Smooth muscle cell (in vitro differentiated cells): ENCODE results near the gene ITPR2. TPM values are rescaled to one million over a fixed set of nuclear protein-coding genes. Genes with fewer than 3 reads are reported as not detected.

Source experiments
- DNase-seq: peaks from one replicate; lab custom pipeline; 2025; ENCODE audit not compliant: unreplicated experiment; lab: John Stamatoyannopoulos, UW
- H2AFZ ChIP-seq: fragments of 200-600 bp; sonication (generic); 2 replicates; pipeline ENCODE4 v1.6.0; 2016; ENCODE audit warnings: antibody characterized with exemption, low read depth, mild to moderate bottlenecking
- H3F3A ChIP-seq: fragments of 200-600 bp; sonication (generic); 2 replicates; pipeline ENCODE4 v1.6.0; 2017; ENCODE audit warnings: antibody characterized with exemption, low read depth
- H3K27ac ChIP-seq: fragments of 200-600 bp; sonication (generic); 2 replicates; pipeline ENCODE4 v1.5.1; 2016; ENCODE audit warnings: low read depth, mild to moderate bottlenecking
- H3K27me3 ChIP-seq: fragments of 200-600 bp; sonication (generic); 2 replicates; pipeline ENCODE4 v1.6.1; 2016; ENCODE audit warnings: low read depth, mild to moderate bottlenecking
- H3K36me3 ChIP-seq: fragments of 200-600 bp; sonication (generic); 2 replicates; pipeline ENCODE4 v1.5.1; 2016; ENCODE audit warnings: low read depth
- H3K4me1 ChIP-seq: fragments of 200-600 bp; sonication (generic); 2 replicates; pipeline ENCODE4 v1.5.1; 2016; ENCODE audit warnings: low read depth
- H3K4me2 ChIP-seq: fragments of 200-600 bp; sonication (generic); 2 replicates; pipeline ENCODE4 v1.6.0; 2016; ENCODE audit warnings: mild to moderate bottlenecking
- H3K4me3 ChIP-seq: fragments of 200-600 bp; sonication (generic); 2 replicates; pipeline ENCODE4 v1.5.1; 2016; ENCODE audit warnings: mild to moderate bottlenecking
- H3K79me2 ChIP-seq: fragments of 200-600 bp; sonication (generic); 2 replicates; pipeline ENCODE4 v1.6.0; 2016; ENCODE audit warnings: low read depth, mild to moderate bottlenecking
- H3K9ac ChIP-seq: fragments of 200-600 bp; sonication (generic); 2 replicates; pipeline ENCODE4 v1.6.0; 2016; ENCODE audit warnings: low read depth
- H3K9me3 ChIP-seq: fragments of 200-600 bp; sonication (generic); replicated peaks from 2 replicates; pipeline ENCODE4 v1.5.1; 2016; ENCODE audit warnings: low read depth
- H4K20me1 ChIP-seq: fragments of 200-600 bp; sonication (generic); 2 replicates; pipeline ENCODE4 v1.6.0; 2016; ENCODE audit warnings: low read depth
- WGBS: methylation state at CpG from one replicate; pipeline ENCODE4 v1.1.7; 2016; ENCODE audit warnings: low lambda C conversion rate; 5-methylcytosine and 5-hydroxymethylcytosine counted together
- polyA plus RNA-seq: library from polyadenylated mRNA; unstranded; fragments of >200 nt; fragmentation: Nextera tagmentation; extraction: Ambion mirVana; gene quantifications from 2 replicates; pipeline ENCODE4 v1.2.1, GENCODE V29; 2016
- total RNA-seq: library from RNA; depleted of rRNA; stranded (reverse); fragments of >200 nt; gene quantifications from 2 replicates; pipeline ENCODE4 v1.2.3, GENCODE V29; 2014
- TF ChIP-seq, protein P1 (sequence below): fragments of 200-600 bp; sonication (generic); IDR thresholded peaks from 2 replicates; pipeline ENCODE4 v1.5.1; 2017; ENCODE audit warnings: borderline replicate concordance, mild to moderate bottlenecking, antibody characterized with exemption; ENCODE audit not compliant: insufficient read depth, poor library complexity, severe bottlenecking

ITPR2 gene
- total and polyA plus RNA-seq, 2 experiments from 2014 or later = 6.8 to 17.4 TPM

DNA sequence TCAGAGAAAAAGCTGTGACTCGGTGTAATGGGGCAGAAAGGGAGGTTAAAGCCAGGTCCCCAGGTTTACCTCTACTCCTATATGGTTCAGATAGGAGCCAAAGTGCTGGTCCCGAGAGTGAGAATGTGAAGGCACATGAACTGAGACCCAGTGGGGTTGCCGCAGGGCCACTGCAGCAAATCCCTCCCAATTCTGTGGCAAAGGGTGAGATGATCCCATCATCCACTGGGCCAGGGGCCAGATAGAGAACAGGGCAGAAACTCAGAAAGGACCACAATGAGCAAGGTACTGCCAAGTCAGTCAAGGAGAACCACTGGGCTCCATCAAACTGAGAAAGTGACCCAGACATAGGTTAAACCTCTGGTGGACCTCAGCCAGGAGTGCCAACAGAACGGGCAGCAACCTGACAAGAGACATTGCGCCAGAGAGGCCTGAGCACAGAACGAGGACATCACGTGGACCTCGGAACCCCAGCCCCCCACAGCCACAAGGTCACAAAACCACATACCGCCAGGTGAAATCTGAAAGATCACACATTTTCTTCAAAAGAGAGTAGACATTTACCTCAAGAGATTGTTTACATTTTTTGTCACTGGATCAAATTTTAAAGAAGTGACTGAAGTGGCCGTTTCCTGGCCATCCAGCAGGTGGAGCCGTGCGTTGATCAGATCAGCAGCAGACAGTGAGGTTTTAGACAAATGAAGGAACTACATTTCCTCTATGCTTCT lies 20.5 kb upstream of the ITPR2 start:
- no peak overlapping the region for H3K4me3 ChIP-seq
- no peak overlapping the region for H3K4me2 ChIP-seq
- no peaks in the 10 kb centered on the region for H3F3A ChIP-seq
- H3K9ac ChIP-seq = no peak overlapping the region
- 54% methylated on average over 12 of the region's 12 CpGs for WGBS
- no peaks in the 10 kb centered on the region for H4K20me1 ChIP-seq
- H3K4me1 ChIP-seq = no peaks in the 10 kb centered on the region
- no peak overlapping the region for H3K27ac ChIP-seq
- H3K79me2 ChIP-seq = no peaks in the 10 kb centered on the region
- no peaks in the 10 kb centered on the region for H3K9me3 ChIP-seq
- no peaks in the 10 kb centered on the region for H3K27me3 ChIP-seq
- TF ChIP-seq, protein P1, sequence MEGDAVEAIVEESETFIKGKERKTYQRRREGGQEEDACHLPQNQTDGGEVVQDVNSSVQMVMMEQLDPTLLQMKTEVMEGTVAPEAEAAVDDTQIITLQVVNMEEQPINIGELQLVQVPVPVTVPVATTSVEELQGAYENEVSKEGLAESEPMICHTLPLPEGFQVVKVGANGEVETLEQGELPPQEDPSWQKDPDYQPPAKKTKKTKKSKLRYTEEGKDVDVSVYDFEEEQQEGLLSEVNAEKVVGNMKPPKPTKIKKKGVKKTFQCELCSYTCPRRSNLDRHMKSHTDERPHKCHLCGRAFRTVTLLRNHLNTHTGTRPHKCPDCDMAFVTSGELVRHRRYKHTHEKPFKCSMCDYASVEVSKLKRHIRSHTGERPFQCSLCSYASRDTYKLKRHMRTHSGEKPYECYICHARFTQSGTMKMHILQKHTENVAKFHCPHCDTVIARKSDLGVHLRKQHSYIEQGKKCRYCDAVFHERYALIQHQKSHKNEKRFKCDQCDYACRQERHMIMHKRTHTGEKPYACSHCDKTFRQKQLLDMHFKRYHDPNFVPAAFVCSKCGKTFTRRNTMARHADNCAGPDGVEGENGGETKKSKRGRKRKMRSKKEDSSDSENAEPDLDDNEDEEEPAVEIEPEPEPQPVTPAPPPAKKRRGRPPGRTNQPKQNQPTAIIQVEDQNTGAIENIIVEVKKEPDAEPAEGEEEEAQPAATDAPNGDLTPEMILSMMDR = peak; percentile 90
- H2AFZ ChIP-seq = peak overlapping the region; percentile 38
- no peaks in the 10 kb centered on the region for H3K36me3 ChIP-seq
- DNase-seq = no peak

DNA sequence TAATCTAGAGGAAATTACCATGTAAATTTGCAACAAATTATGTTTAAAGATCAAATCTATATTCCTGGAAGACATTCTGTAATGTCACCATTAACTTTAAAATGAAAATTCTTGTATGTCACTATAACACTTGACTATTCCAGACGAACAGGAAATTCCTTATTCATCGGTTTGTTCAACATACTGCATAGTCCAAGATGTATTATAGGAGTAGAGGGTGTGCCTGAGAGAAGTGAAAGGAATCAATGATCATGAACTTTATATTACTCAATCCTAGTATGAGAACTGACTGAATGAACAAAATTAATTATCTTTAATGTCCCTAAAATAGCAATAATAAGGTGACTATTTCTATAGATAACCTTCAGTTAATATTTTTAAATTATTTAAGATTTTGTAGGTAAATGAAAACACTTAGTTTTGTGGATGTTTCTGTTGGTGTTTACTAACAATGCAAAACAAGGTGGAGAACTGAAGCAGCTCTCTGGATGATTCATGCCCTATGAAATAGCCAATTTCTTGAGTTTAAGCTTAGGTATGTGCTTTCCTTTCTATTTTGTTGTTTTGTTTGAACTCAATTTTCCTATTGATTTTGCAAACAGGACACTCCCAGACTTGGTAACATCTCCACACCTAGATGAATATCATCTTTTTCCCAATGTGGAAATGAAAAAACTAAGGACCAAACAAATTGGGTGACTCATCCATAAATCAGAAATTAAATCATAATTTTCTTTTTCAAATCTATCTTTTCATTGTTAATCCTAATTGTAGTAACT lies 18.2 kb upstream of the ITPR2 start:
- Histone ChIP-seq H3F3A (no peaks in the 10 kb centered on the region), H3K4me2 (no peak overlapping the region), H3K4me3 (no peak overlapping the region), H3K27me3 (no peaks in the 10 kb centered on the region), H3K9me3 (no peaks in the 10 kb centered on the region), H4K20me1 (no peaks in the 10 kb centered on the region), H3K4me1 (peaks cover 4% of the 10 kb centered on the region), H3K27ac (no peak overlapping the region), H3K79me2 (no peaks in the 10 kb centered on the region), H2AFZ (no peak overlapping the region), H3K9ac (no peak overlapping the region), H3K36me3 (no peaks in the 10 kb centered on the region)
- WGBS = 72% methylated on average over 2 of the region's 2 CpGs
- TF ChIP-seq, protein P1 = no peak
- DNase-seq = no peak

DNA sequence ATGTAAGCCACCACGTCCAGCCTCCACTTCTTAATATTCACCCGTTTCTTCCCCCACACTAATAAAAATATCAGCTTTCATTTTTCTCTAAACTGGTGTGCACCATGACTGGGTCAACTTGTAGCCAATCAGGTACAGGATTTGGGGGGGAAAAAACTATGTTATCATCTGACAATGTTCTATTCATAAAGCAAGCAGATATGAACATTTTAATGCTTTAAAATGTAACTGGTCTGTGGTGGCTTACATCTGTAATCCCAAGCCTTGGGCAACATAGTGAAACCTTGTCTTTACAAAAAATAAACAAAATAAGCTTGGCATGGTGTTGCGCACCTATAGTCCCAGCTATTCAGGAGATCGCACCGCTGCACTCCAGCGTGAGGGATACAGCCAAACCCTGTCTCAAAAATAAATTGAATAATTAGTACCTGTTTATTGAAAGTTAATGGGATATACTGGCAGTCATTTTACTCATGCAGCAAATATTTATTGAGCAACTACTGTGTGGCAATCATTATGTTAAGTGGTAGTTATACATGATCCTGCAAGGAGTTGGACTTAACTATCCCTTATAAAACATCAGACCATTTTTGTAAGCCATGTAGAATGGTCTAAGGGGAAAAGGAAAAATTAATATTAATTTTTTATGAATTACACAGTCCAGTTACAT lies 15.3 kb upstream of the ITPR2 start:
- H3K27ac ChIP-seq = no peak overlapping the region
- TF ChIP-seq, protein P1 = no peak

More for the DNA sequence above, 15.3 kb upstream of the ITPR2 start:
- WGBS = 90% methylated on average over 6 of the region's 6 CpGs
- Histone ChIP-seq H3K4me1 (peaks cover 10% of the 10 kb centered on the region), H3K36me3 (no peaks in the 10 kb centered on the region), H3K4me3 (no peak overlapping the region), H3K9ac (no peak overlapping the region), H3F3A (no peaks in the 10 kb centered on the region), H4K20me1 (no peaks in the 10 kb centered on the region), H3K79me2 (no peaks in the 10 kb centered on the region), H3K4me2 (no peak overlapping the region), H3K9me3 (no peaks in the 10 kb centered on the region), H2AFZ (no peak overlapping the region), H3K27me3 (no peaks in the 10 kb centered on the region)
- DNase-seq = no peak
